Sigmoid colon (tissue), 3 donors: ENCODE data around the gene PTRH1.

Experiments
- CTCF ChIP-seq, 4 experiments: fragments of 450-650 bp in 3 of 4; fragments of 200-600 bp in 1 of 4; IDR thresholded peaks; one replicate each; pipeline ENCODE4 v1.5.1; 2016 to 2019; ENCODE audit warnings: antibody characterized with exemption in 4 of 4, mild to moderate bottlenecking in 3 of 4, moderate library complexity in 2 of 4
- POLR2A ChIP-seq, 2 donors: fragments of 450-650 bp; IDR thresholded peaks; one replicate each; pipeline ENCODE4 v1.6.1; 2016; ENCODE audit warnings: antibody characterized with exemption in 2 of 2, mild to moderate bottlenecking in 2 of 2, moderate library complexity in 2 of 2

GRCh38 chr9:127693143-127693542 lies 22.3 kb downstream of the PTRH1 start:
- TF ChIP-seq POLR2A (IDR thresholded peaks at IDR 0.05), result no peak
- no peak for TF ChIP-seq CTCF (IDR thresholded peaks at IDR 0.05)
